WI38 (cell line): ENCODE measurements around the gene TBL3.

Source experiments
- H3K4me3 ChIP-seq: 2 replicates; pipeline ENCODE4 v1.5.1; 2011; ENCODE audit warnings: low read depth, mild to moderate bottlenecking, control low read depth, low read length
- TF ChIP-seq, protein P1 (sequence below): IDR thresholded peaks from 2 replicates; pipeline ENCODE4 v1.5.1; 2012; ENCODE audit warnings: low read depth, mild to moderate bottlenecking, control low read depth, low read length

Gene TBL3

DNA sequence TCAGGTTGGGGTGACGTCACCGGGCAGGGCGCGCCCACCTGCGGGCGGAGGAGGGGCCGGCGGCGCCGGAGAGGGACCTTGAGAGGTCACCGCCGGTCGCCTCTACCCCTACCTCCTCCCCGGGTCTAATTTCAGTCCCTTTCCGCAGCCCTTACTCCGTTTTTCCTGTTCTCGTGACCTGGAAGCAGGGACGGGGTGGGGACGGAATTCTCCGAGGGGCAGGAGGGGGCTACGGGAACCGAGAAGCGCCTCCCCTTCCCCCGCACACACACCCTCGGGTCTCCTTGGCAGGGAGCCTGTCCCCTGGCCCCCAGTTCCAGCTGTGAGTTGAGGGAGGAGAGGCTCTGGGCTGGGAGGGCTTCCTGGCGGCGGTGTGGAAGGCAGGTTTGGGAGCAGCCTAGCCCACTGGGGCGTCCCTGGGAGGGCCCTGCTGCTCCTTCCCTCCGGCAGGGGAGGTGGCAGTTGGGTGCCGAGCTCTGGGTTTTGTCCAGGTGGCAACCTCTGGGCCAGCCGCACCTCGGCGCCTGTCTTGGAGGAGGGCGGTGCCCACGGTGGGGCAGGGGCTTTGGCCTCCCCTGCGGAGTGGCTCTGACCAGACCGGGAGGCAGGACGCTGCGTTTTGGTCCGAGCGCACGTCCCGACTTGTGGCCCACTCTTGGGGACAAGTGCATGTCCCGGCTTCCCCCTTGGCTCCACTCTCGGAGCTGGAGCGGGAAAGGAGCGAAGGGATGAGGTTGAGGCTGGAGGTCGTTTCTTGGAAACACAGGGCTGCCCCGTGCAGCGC, 18.7 kb downstream of the TBL3 start:
- TF ChIP-seq, protein P1, sequence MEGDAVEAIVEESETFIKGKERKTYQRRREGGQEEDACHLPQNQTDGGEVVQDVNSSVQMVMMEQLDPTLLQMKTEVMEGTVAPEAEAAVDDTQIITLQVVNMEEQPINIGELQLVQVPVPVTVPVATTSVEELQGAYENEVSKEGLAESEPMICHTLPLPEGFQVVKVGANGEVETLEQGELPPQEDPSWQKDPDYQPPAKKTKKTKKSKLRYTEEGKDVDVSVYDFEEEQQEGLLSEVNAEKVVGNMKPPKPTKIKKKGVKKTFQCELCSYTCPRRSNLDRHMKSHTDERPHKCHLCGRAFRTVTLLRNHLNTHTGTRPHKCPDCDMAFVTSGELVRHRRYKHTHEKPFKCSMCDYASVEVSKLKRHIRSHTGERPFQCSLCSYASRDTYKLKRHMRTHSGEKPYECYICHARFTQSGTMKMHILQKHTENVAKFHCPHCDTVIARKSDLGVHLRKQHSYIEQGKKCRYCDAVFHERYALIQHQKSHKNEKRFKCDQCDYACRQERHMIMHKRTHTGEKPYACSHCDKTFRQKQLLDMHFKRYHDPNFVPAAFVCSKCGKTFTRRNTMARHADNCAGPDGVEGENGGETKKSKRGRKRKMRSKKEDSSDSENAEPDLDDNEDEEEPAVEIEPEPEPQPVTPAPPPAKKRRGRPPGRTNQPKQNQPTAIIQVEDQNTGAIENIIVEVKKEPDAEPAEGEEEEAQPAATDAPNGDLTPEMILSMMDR, result no peak
- H3K4me3 ChIP-seq, result peak overlapping the region; percentile 17

DNA sequence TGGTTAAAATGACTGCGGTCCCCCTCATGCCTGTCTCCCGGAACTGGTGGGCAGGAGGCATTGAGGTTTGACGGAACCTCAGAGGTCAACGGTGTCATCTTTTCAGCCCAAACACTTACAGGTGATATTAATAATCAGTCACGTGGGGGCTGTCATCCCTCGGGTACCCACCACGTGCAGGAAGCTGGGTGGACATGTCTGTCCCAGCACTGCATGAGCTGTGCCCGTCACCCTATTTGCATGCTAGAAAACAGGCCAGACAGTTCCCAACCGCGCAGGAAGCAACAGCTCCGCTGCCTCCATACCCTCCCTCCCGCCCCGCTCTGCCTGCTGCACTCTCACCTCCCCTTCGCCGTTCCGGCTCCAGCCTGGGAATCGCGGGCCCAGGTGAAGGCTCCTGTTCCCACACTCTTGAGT, 19.3 kb downstream of the TBL3 start:
- H3K4me3 ChIP-seq, result no peak overlapping the region
- TF ChIP-seq, protein P1, result no peak

DNA sequence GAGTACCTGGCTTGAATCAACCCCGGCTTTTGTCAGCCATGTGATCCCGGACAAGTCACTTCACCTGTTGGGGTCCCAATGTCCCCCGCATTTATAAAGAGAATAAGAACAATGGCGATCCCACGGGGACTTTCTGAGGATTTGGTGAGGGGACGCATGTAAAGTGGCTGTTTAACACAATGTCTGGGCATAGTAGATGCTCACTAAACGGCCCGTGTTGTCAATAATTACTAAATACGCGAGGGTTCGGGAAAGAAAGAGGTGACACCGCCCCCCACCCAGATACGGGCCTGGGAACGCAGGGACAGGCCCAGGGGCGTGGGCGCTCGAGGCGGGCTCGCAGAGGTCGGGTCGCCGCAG, 19.7 kb downstream of the TBL3 start:
- TF ChIP-seq, protein P1, result no peak
- H3K4me3 ChIP-seq, result 0 out of 2 replicates have a peak overlapping the region, but pooled peaks have one; percentile 10

DNA sequence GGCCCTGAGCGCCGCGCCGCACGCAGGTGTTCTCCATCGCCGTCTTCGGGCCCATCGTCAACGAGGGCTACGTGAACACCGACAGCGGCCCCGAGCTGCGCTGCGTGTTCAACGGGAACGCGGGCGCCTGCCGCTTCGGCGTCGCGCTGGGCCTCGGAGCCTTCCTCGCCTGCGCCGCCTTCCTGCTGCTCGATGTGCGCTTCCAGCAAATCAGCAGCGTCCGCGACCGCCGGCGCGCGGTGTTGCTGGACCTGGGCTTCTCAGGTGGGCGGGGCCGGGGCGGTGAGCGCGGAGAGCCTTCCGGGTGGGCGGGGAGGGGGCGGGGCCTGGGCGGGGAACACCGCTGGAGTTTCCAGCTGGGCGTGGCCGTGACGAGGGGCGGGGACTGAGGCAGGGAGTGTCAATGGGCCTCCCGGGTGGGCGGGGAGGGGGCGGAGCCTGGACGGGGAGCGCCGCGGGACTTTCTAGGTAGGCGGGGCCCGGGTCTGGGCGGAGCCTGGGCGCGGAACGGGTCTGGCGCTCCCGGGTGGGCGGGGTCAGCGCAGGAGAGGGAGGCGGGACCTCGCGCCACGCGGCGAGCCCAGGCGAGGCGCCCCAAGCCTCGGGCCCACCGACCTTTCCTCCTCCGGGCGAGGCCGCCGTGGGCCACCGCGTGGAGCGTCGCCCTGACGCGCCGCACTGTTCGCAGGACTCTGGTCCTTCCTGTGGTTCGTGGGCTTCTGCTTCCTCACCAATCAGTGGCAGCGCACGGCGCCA, 20.3 kb downstream of the TBL3 start:
- TF ChIP-seq, protein P1, result no peak
- 0 out of 2 replicates have a peak overlapping the region, but pooled peaks have one; percentile 10 for H3K4me3 ChIP-seq

DNA sequence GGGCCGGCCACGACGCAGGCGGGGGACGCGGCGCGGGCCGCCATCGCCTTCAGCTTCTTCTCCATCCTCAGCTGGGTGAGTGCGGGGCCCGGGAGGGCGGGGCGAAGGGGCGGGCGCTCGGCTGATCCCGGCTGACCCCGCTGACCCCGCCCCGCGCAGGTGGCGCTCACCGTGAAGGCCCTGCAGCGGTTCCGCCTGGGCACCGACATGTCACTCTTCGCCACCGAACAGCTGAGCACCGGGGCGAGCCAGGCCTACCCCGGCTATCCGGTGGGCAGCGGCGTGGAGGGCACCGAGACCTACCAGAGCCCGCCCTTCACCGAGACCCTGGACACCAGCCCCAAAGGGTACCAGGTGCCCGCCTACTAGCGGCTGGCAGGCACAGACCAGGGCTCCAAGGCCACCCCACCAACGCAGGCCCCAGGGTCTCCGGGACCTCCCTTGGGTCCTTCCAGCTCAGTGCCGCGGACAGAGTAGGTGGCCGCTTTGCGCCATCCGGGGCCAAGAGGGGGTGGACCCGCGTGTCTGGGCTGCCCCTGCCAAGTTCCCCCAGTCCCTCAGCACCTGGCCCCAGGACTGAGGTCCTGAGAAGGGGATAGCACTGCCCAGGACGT, 21.0 kb downstream of the TBL3 start:
- no peak overlapping the region for H3K4me3 ChIP-seq
- TF ChIP-seq, protein P1, result no peak

DNA sequence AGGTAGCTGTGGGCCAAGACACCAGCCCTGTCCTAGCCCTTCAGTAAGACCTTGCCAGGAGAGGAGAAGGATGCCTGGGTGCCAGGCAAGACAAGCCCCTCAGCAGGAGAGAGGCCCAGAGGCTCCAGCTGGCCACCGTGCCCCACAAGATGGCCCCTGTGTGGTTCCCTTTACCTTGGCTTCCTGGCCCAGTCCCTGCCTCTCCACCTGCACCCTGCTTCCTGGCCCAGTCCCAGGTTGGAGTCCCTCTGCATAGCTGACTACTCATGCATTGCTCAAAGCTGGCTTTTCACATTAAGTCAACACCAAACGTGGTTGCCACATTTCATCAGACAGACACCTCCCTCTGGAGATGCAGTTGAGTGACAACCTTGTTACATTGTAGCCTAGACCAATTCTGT, 21.9 kb downstream of the TBL3 start:
- TF ChIP-seq, protein P1, result no peak

More for the DNA sequence above, 21.9 kb downstream of the TBL3 start:
- no peak overlapping the region for H3K4me3 ChIP-seq
